HT-29 (cell line): ENCODE data around the gene PTBP3. TPM values are rescaled to one million over a fixed set of nuclear protein-coding genes. Genes with fewer than 3 reads are reported as not detected.
"Not testable (repeated sequence)": the region's sequence is repeated elsewhere in the genome, so short reads cannot be mapped to it uniquely, and the experiment has no call there.

Experiments
- DNase-seq: peaks from one replicate; pipeline ENCODE4 v3.0.0-alpha.2; 2015; ENCODE audit warnings: low spot score
- total RNA-seq: library from RNA; depleted of rRNA; stranded (reverse); fragments of >200 nt; shearing (Covaris generic); gene quantifications from 2 replicates; pipeline ENCODE4 v1.2.3, GENCODE V29; 2014

Gene PTBP3
- total RNA-seq, 1 experiment from 2014 or later: 27.4 TPM

GRCh38 chr9:112323378-112323854 is 10.0 kb downstream of the PTBP3 start:
- no peak for DNase-seq

- DNase-seq: no peak
These were observed 10.6 kb downstream of the PTBP3 start for GRCh38 chr9:112322701-112323377.

GRCh38 chr9:112316258-112316943 is 17.0 kb downstream of the PTBP3 start:
- DNase-seq: no peak

- no peak for DNase-seq
These were observed 17.8 kb downstream of the PTBP3 start for GRCh38 chr9:112315331-112316257.

- DNase-seq: no peak
These were observed 21.3 kb downstream of the PTBP3 start for GRCh38 chr9:112312139-112312538.

GRCh38 chr9:112311497-112311896 is 21.9 kb downstream of the PTBP3 start:
- no peak for DNase-seq

- DNase-seq: no peak
These were observed 22.6 kb downstream of the PTBP3 start for GRCh38 chr9:112310826-112311225.

- no peak for DNase-seq
These were observed 24.8 kb downstream of the PTBP3 start for GRCh38 chr9:112308588-112308987.

GRCh38 chr9:112301420-112301819 is 32.0 kb downstream of the PTBP3 start:
- DNase-seq: no peak

GRCh38 chr9:112299514-112299913 is 33.9 kb downstream of the PTBP3 start:
- DNase-seq: no peak

GRCh38 chr9:112296929-112297328 is 36.5 kb downstream of the PTBP3 start:
- DNase-seq: no peak

- no peak for DNase-seq
These were observed 38.2 kb downstream of the PTBP3 start for GRCh38 chr9:112295174-112295573.

GRCh38 chr9:112288029-112288428 is 45.4 kb downstream of the PTBP3 start:
- DNase-seq: no peak

GRCh38 chr9:112286926-112287325 is 46.5 kb downstream of the PTBP3 start:
- no peak for DNase-seq

GRCh38 chr9:112285056-112285455 is 48.4 kb downstream of the PTBP3 start:
- no peak for DNase-seq

GRCh38 chr9:112283582-112284253 is 49.7 kb downstream of the PTBP3 start:
- DNase-seq: no peak

GRCh38 chr9:112282841-112283240 is 50.6 kb downstream of the PTBP3 start:
- DNase-seq: not testable (repeated sequence)

GRCh38 chr9:112280904-112281303 is 52.5 kb downstream of the PTBP3 start:
- DNase-seq: no peak

- DNase-seq: no peak
These were observed 53.9 kb downstream of the PTBP3 start for GRCh38 chr9:112279501-112279900.

GRCh38 chr9:112278152-112278551 is 55.3 kb downstream of the PTBP3 start:
- DNase-seq: no peak

- DNase-seq: no peak
These were observed 58.8 kb downstream of the PTBP3 start for GRCh38 chr9:112274600-112274999.
